ENCODE results near the gene GRM4.

The GRM4 gene

DNA sequence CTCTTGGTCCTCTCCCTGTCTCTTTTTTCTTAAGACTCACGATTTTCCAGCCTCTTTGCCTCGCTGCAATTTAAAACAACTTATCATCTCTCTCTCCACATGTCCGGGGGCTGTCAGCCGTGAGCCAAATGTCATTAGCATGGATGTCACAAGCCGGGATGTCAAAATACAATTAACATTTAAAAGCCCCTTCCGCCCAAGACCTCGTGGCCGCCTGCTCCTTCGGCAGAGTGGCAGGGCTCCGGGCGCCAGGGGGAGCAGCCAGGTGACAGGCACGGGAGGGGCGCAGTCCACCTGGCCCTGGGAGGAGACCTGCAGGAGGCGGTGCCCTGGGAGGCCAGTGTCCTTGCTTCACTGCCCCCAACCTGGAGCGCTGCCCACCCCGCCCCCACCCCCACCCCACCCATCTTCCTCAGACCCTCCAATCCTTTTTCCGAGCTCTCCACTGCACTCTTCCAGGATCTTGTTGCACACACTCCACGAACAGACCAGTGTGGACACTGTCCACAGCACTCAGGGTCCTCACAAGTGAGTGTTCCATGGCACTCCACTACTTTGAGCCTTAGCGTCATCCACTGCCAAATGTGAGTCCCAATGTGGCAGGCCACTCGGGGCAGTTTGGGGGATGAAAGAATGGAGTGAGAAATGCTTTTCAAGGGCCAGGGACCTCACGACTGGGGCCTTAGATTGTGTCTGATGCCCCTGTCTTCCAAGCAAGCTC lies 5.6 kb upstream of the GRM4 start:
- TF ChIP-seq, protein P1, sequence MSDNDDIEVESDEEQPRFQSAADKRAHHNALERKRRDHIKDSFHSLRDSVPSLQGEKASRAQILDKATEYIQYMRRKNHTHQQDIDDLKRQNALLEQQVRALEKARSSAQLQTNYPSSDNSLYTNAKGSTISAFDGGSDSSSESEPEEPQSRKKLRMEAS (IDR thresholded peaks at IDR 0.05) = no peak
- 0 out of 2 replicates have a peak, but pooled peaks have one; percentile 30 for TF ChIP-seq ZBTB7A (IDR thresholded peaks at IDR 0.05; ENCODE audit: low read depth)

DNA sequence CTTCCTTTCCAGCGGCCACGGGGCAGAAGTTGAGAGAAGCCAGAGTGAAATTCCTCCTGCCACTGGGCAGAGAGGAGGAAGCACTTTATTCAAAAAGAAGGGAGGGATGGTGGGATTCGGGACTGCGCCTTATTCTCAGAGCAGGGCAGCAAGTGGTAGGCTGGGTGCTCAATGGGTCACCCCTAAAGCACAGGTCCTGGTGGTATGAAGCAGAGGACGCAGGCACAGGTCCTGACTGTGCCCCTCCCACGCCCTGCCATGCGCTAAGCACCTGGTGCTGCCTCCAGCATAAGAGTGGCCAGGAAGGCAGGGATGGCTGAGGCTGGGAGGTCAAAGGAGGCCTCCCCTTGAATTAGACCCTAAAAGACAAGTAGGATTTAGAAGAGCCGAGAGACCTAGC lies 4.9 kb upstream of the GRM4 start:
- no peak for TF ChIP-seq TEAD4 (IDR thresholded peaks at IDR 0.05)
- no peak for TF ChIP-seq CREB1 (IDR thresholded peaks at IDR 0.05; ENCODE audit: low read depth)
- TF ChIP-seq, protein P2, sequence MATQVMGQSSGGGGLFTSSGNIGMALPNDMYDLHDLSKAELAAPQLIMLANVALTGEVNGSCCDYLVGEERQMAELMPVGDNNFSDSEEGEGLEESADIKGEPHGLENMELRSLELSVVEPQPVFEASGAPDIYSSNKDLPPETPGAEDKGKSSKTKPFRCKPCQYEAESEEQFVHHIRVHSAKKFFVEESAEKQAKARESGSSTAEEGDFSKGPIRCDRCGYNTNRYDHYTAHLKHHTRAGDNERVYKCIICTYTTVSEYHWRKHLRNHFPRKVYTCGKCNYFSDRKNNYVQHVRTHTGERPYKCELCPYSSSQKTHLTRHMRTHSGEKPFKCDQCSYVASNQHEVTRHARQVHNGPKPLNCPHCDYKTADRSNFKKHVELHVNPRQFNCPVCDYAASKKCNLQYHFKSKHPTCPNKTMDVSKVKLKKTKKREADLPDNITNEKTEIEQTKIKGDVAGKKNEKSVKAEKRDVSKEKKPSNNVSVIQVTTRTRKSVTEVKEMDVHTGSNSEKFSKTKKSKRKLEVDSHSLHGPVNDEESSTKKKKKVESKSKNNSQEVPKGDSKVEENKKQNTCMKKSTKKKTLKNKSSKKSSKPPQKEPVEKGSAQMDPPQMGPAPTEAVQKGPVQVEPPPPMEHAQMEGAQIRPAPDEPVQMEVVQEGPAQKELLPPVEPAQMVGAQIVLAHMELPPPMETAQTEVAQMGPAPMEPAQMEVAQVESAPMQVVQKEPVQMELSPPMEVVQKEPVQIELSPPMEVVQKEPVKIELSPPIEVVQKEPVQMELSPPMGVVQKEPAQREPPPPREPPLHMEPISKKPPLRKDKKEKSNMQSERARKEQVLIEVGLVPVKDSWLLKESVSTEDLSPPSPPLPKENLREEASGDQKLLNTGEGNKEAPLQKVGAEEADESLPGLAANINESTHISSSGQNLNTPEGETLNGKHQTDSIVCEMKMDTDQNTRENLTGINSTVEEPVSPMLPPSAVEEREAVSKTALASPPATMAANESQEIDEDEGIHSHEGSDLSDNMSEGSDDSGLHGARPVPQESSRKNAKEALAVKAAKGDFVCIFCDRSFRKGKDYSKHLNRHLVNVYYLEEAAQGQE (IDR thresholded peaks at IDR 0.05; ENCODE audit: low read depth) = no peak
- TF ChIP-seq CEBPB (IDR thresholded peaks at IDR 0.05) = no peak
- no peak for TF ChIP-seq EGR1 (IDR thresholded peaks at IDR 0.05)
- TF ChIP-seq, protein P3, sequence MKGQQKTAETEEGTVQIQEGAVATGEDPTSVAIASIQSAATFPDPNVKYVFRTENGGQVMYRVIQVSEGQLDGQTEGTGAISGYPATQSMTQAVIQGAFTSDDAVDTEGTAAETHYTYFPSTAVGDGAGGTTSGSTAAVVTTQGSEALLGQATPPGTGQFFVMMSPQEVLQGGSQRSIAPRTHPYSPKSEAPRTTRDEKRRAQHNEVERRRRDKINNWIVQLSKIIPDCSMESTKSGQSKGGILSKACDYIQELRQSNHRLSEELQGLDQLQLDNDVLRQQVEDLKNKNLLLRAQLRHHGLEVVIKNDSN (IDR thresholded peaks at IDR 0.05) = no peak
- TF ChIP-seq, protein P1 (IDR thresholded peaks at IDR 0.05) = no peak
- TF ChIP-seq EP300 (IDR thresholded peaks at IDR 0.05; ENCODE audit: borderline replicate concordance) = no peak
- no peak for TF ChIP-seq TAF1 (IDR thresholded peaks at IDR 0.05; ENCODE audit: low read depth)
- no peak for TF ChIP-seq FOXM1 (IDR thresholded peaks at IDR 0.05; ENCODE audit: borderline replicate concordance, low read depth)
- no peak for TF ChIP-seq YY1 (IDR thresholded peaks at IDR 0.05; ENCODE audit: low read depth)
- no peak for TF ChIP-seq ZBTB7A (IDR thresholded peaks at IDR 0.05; ENCODE audit: low read depth)
- TF ChIP-seq TCF12 (IDR thresholded peaks at IDR 0.05; ENCODE audit: low read depth) = no peak
- no peak for TF ChIP-seq RAD21 (IDR thresholded peaks at IDR 0.05; ENCODE audit: low read depth)
- no peak for TF ChIP-seq NFIC (IDR thresholded peaks at IDR 0.05)

DNA sequence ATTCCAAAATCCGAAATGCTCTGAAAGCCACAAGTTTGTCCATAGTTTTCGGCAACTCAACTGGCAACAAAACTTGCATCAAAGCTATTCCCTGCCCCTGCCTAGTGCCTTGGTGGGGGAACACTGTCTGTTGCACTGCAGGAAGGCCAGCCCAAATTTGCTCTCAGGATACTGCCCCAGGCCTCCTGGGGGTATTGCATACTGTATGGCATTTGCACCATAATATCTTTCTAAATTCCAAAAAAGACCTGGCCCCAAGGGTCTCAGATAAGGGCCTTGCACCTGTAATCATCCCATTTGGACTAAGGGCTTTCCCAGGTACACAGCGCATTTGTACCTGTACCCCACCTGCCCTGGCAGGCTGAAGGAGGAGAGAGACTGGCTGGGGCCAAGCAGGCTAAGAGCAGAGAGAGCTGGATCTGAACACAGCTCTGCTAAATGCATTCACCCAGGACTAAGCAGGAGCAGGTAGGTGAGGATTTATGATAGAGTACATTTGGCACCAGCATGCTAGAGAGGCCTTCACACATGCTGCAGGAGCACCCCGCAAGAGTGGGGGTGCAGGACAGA lies 4.0 kb upstream of the GRM4 start:
- TF ChIP-seq CREB1 (IDR thresholded peaks at IDR 0.05; ENCODE audit: low read depth) (no peak), TCF12 (IDR thresholded peaks at IDR 0.05; ENCODE audit: low read depth) (no peak), RAD21 (IDR thresholded peaks at IDR 0.05; ENCODE audit: low read depth) (no peak), EP300 (IDR thresholded peaks at IDR 0.05; ENCODE audit: borderline replicate concordance) (no peak), NFIC (IDR thresholded peaks at IDR 0.05) (no peak), YY1 (IDR thresholded peaks at IDR 0.05; ENCODE audit: low read depth) (no peak), TAF1 (IDR thresholded peaks at IDR 0.05; ENCODE audit: low read depth) (no peak), FOXM1 (IDR thresholded peaks at IDR 0.05; ENCODE audit: borderline replicate concordance, low read depth) (no peak), TEAD4 (IDR thresholded peaks at IDR 0.05) (no peak), CEBPB (IDR thresholded peaks at IDR 0.05) (no peak)
- TF ChIP-seq, protein P1 (IDR thresholded peaks at IDR 0.05) = no peak
- TF ChIP-seq, protein P3 (IDR thresholded peaks at IDR 0.05) = no peak

DNA sequence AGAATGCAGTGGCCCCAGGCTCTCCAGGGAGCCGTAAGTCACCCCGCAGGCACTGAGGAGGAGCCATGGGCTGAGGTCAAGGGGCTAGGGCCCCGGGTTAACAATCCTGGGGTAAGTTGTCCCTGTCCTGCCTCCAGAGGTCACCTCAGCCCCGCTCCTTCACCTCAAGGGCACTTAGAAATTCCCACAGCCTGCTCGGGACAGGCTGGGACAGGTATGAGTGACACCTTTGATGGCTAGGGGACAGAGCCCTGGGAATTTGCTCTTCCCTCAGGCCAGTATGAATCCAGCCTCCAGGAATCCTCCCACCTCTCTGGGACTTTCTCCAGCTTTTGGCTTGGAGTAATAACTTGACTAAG lies 3.5 kb upstream of the GRM4 start:
- TF ChIP-seq EP300 (IDR thresholded peaks at IDR 0.05; ENCODE audit: borderline replicate concordance) (no peak), ZBTB7A (IDR thresholded peaks at IDR 0.05; ENCODE audit: low read depth) (no peak), NFIC (IDR thresholded peaks at IDR 0.05) (no peak), EGR1 (IDR thresholded peaks at IDR 0.05) (no peak)
- TF ChIP-seq, protein P1 (IDR thresholded peaks at IDR 0.05) = no peak

DNA sequence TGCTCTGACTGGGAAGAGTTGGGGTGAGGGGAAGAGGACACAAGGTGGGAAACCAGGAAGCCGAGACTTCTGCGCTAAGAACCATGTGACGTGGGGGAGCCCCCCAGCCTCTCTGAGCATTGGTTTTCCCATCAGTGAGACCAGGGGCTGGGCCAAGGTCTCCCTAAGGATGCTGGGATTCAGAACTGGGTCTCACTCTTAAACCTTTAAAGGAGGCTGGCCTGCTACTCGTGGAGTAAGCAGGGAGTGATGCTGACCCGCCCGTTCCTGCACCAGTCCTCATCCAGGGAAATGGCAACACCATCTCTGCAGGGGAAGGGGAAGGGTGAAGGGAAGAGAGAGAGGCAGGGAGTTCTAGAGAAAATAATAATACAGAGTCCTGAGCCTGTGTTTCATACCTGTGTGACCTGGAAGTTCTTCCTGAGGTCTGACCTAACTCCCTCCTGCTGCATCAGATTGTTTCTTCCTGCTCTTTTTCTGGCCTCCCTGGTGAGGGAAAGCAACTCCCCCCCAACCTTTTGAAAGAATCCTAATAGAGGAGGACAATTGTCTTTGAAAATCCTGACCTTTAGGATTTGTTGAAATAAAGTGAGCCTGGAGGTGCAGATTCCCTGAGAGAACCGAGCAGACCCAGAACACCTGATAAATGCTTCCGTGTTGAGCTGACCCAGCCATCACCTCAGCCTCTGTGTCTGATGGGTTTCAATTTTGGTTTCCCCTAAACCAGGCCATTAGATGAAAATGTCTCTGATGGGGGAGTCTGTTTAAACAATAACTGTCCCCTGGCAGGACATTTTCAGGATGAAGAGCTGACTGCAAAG lies 3.0 kb upstream of the GRM4 start:
- TF ChIP-seq ZBTB7A (IDR thresholded peaks at IDR 0.05; ENCODE audit: low read depth) (no peak), RAD21 (IDR thresholded peaks at IDR 0.05; ENCODE audit: low read depth) (no peak), CEBPB (IDR thresholded peaks at IDR 0.05) (no peak), EP300 (IDR thresholded peaks at IDR 0.05; ENCODE audit: borderline replicate concordance) (no peak), FOXM1 (IDR thresholded peaks at IDR 0.05; ENCODE audit: borderline replicate concordance, low read depth) (no peak), TCF12 (IDR thresholded peaks at IDR 0.05; ENCODE audit: low read depth) (no peak), TAF1 (IDR thresholded peaks at IDR 0.05; ENCODE audit: low read depth) (no peak)
- TF ChIP-seq, protein P1 (IDR thresholded peaks at IDR 0.05) = no peak
- TF ChIP-seq, protein P2 (IDR thresholded peaks at IDR 0.05; ENCODE audit: low read depth) = no peak
- TF ChIP-seq, protein P3 (IDR thresholded peaks at IDR 0.05) = no peak
